ENCODE data around the gene SLC22A2. TPM values are rescaled to one million over a fixed set of nuclear protein-coding genes. Genes with fewer than 3 reads are reported as not detected.

SLC22A2 gene
- total RNA-seq, 1 experiment from 2014 or later = 0.96 TPM

GRCh38 chr6:160194808-160195207 lies 63.8 kb downstream of the SLC22A2 start:
- no peak for ATAC-seq
- TF ChIP-seq E2F4 (CRISPR knock-in tag; IDR thresholded peaks at IDR 0.05; ENCODE audit: borderline replicate concordance, low read depth) (no peak), ZNF281 (CRISPR knock-in tag; IDR thresholded peaks at IDR 0.05) (no peak), KAT7 (CRISPR knock-in tag; IDR thresholded peaks at IDR 0.05; ENCODE audit: borderline replicate concordance) (no peak), PRRX2 (CRISPR knock-in tag; IDR thresholded peaks at IDR 0.05) (no peak), GRHL2 (CRISPR knock-in tag; IDR thresholded peaks at IDR 0.05; ENCODE audit: insufficient replicate concordance, severe bottlenecking) (no peak), PRDM15 (CRISPR knock-in tag; IDR thresholded peaks at IDR 0.05) (no peak), PREB (CRISPR knock-in tag; IDR thresholded peaks at IDR 0.05; ENCODE audit: borderline replicate concordance) (no peak), E2F5 (CRISPR knock-in tag; IDR thresholded peaks at IDR 0.05) (no peak), GABPB1 (CRISPR knock-in tag; IDR thresholded peaks at IDR 0.05) (no peak), ARID4B (CRISPR knock-in tag; IDR thresholded peaks at IDR 0.05; ENCODE audit: borderline replicate concordance) (no peak), TEAD4 (CRISPR knock-in tag; IDR thresholded peaks at IDR 0.05) (no peak), ATF6 (CRISPR knock-in tag; IDR thresholded peaks at IDR 0.05) (no peak), GTF2I (CRISPR knock-in tag; conservative IDR thresholded peaks at IDR 0.05) (no peak), ATF3 (CRISPR knock-in tag; conservative IDR thresholded peaks at IDR 0.05) (no peak), ELF4 (CRISPR knock-in tag; IDR thresholded peaks at IDR 0.05; ENCODE audit: low read depth) (no peak), OVOL2 (CRISPR knock-in tag; IDR thresholded peaks at IDR 0.05; ENCODE audit: borderline replicate concordance) (no peak), NR1H2 (CRISPR knock-in tag; IDR thresholded peaks at IDR 0.05) (no peak), CDX4 (CRISPR knock-in tag; IDR thresholded peaks at IDR 0.05; ENCODE audit: borderline replicate concordance) (no peak), CBFB (CRISPR knock-in tag; IDR thresholded peaks at IDR 0.05; ENCODE audit: low read depth) (no peak)

More at GRCh38 chr6:160194808-160195207, 63.8 kb downstream of the SLC22A2 start:
- Mint-ChIP-seq H3K36me3 (peaks cover 27% of the 10 kb centered on the region), H3K27me3 (ENCODE audit: low read depth) (no peaks in the 10 kb centered on the region), H3K27ac (no peak overlapping the region), H3K9me3 (peaks cover 42% of the 10 kb centered on the region), H3K4me3 (no peak overlapping the region), H3K4me1 (no peaks in the 10 kb centered on the region)
- CTCF ChIA-PET = no interaction called here
- DNase-seq (ENCODE audit: low spot score) = no peak
- POLR2A ChIA-PET = no interaction called here
